Activated naive CD8-positive, alpha-beta T cell treated with anti-CD3 and anti-CD28 coated beads, Interleukin-2, amount 50 U/mL, for 16 hours (primary cell): ENCODE data around the gene LGALS9B.
"Not testable (repeated sequence)": the region's sequence is repeated elsewhere in the genome, so short reads cannot be mapped to it uniquely, and the experiment has no call there.

ENCODE experiments used
- DNase-seq: peaks from one replicate; pipeline ENCODE4 v3.0.0-alpha.2; 2020; ENCODE audit warnings: low read depth, low spot score

Gene LGALS9B

DNA sequence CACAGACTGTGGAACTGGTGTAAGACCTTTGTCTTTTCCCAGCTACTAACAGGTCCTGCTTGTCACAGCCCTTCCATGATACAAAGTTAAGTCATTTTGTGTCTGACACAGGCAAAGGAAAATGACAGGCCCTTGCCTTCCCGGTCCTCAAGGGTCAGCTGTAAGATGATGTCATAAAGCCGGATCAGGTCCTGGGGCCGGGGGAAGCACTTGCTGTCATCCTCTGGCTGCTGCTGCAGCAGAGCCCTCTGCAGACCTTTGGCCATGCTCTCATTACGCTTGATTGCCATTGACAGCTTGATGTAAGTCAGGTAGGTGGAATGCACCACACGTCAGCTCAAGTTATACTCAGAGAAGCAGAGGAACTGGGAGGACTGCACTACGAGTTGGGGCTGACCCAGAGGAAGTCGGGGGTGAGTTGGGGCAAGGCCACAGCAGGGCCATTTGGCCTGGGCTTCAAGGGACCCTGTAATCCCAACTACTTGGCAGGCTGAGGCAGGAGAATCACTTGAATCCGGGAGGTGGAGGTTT is 50.9 kb downstream of the LGALS9B start:
- DNase-seq: not testable (repeated sequence)

DNA sequence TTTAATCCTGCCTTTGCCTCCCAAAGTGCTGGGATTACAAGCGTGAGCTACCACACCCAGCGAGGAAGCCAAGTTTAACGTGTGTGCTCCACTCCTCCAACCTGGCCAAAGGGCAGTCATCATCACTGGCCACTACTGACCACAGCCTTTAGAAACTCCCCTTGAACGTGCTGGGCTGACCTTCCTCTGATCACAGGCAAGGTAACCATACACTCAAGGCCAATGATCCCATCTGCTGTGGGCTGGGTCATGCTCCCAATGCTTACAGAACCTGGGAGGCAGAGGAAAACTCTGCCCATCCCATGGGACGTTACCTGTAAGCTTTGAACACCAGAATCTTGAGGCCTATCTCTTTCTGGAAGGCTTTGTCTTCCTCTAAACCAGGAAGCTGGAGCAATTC is 51.9 kb downstream of the LGALS9B start:
- DNase-seq: not testable (repeated sequence)

DNA sequence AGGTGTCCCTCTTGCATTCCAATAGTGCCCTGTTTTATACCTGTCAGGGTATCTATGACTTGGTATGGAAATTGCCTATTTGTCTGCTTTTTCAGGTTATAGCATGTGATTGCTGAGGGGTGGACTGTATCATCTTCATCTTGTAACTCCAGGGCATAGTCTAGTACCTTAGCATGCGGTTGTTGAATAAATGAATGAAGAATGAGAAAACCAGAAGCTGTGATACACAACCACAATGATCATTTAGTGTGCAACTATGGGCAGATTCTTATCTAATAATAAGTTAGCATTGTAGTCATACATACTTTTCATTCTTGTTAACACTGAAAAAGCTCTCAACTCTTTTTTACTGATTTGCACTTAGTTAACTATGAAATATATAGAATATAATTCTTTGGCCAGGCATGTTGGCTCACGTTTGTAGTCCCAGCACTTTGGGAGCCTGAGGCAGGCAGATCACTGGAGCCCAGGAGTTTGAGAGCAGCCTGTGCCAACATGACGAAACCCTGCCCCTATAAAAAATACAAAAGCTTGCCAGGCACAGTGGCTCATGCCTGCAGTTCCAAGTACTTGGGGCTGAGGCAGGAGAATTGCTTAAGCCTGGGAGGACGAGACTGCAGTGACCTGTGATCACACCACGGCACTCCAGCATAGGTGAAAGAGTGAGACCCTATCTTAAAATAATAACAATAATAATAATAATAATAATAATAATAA is 65.9 kb downstream of the LGALS9B start:
- DNase-seq: not testable (repeated sequence)

DNA sequence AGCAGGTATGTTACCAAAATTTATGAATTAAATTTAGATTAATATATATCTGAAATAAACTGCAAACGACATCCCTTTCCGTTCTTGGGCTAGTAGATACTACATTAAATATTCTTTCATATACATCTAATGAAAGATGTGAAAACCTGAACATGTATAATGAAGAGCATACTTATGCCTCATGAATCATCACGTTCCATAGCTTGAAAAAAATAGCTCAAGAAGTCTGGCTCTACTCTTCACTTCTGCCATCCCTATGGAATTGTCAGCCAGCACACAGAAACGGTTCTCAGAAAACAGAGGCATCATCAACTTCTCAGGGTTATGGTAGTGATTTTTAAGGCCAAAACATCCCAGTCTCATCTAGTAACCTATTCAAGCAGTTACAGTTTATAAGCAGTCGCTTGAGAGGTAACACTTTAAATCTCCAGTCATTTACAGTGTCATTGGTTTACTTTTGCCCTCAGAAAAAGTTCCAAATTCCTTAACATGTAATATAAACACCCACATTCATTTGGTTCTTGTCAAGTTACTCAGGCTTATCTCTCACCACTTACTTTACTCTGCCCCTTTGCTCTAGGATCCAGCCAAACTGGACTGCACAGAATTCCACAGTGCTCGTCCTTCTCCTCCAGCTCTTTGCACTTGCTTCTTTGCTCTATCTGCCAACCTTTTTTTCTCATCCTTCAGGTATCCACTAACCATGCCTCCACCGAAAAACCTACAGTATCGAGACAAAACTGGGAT is 66.6 kb downstream of the LGALS9B start:
- DNase-seq: not testable (repeated sequence)
